ENCODE measurements around the gene NCEH1. TPM values are rescaled to one million over a fixed set of nuclear protein-coding genes. Genes with fewer than 3 reads are reported as not detected.

Gene NCEH1
- total RNA-seq, 2 donors from 2014 or later, result 6.1 to 8.7 TPM

- DNase-seq (no peak), ATAC-seq (replicated peaks in 1 of 2) (no peak)
- Mint-ChIP-seq H3K4me1 (ENCODE audit: low read depth) (peaks cover 19% of the 10 kb centered on the region), H3K27me3 (ENCODE audit: low read depth) (peaks cover 3% of the 10 kb centered on the region), H3K27ac (no peak overlapping the region), H3K4me3 (no peak overlapping the region), H3K36me3 (ENCODE audit: insufficient read depth in 2 of 2) (peaks cover 2% of the 10 kb centered on the region in 2 donors), H3K9me3 (peaks cover 0 to 1% of the 10 kb centered on the region in 2 donors)
Observed at GRCh38 chr3:172617013-172617706, 93.7 kb downstream of the NCEH1 start.

GRCh38 chr3:172616031-172616461, 94.8 kb downstream of the NCEH1 start:
- peak; percentile 50 to 81 for ATAC-seq (replicated peaks in 1 of 2)
- H3K4me3 Mint-ChIP-seq, result peak overlapping the region in 1 of 2 donors; percentile 31

DNA sequence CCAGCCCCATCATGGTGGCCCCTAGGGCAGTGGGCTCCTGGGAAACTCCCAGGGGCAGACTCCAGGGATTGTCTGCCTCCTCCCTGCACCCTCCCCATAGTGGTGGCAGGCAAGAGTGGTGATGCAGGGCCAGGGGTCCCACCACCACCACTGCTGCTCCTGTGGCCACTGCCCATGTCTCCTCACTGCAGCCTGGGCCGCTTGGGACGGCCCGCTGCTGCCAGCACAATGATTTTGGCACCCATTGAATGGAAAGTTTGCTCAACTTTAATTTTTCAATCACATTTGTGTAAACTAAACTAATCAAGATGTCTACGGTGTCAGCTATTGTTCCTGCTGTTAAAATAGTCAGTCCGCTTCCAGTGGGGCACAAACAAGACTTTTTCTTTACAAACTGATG, 95.6 kb downstream of the NCEH1 start:
- ATAC-seq (replicated peaks in 1 of 2), result no peak
- peaks cover 16% of the 10 kb centered on the region for H3K4me1 Mint-ChIP-seq (ENCODE audit: low read depth)
- H3K4me3 Mint-ChIP-seq, result no peak overlapping the region
- no peak overlapping the region for H3K27ac Mint-ChIP-seq
- H3K27me3 Mint-ChIP-seq (ENCODE audit: low read depth), result no peaks in the 10 kb centered on the region
- DNase-seq, result no peak
- peaks cover 0 to 1% of the 10 kb centered on the region in 2 donors for H3K9me3 Mint-ChIP-seq
- peaks cover 2% of the 10 kb centered on the region in 2 donors for H3K36me3 Mint-ChIP-seq (ENCODE audit: insufficient read depth in 2 of 2)

More at GRCh38 chr3:172616031-172616461, 94.8 kb downstream of the NCEH1 start:
- Mint-ChIP-seq H3K4me1 (ENCODE audit: low read depth) (peaks cover 16% of the 10 kb centered on the region), H3K27me3 (ENCODE audit: low read depth) (no peaks in the 10 kb centered on the region), H3K9me3 (peaks cover 0 to 1% of the 10 kb centered on the region in 2 donors), H3K27ac (peak overlapping the region; percentile 93), H3K36me3 (ENCODE audit: insufficient read depth in 2 of 2) (peaks cover 2% of the 10 kb centered on the region in 2 donors)
- DNase-seq, result no peak

DNA sequence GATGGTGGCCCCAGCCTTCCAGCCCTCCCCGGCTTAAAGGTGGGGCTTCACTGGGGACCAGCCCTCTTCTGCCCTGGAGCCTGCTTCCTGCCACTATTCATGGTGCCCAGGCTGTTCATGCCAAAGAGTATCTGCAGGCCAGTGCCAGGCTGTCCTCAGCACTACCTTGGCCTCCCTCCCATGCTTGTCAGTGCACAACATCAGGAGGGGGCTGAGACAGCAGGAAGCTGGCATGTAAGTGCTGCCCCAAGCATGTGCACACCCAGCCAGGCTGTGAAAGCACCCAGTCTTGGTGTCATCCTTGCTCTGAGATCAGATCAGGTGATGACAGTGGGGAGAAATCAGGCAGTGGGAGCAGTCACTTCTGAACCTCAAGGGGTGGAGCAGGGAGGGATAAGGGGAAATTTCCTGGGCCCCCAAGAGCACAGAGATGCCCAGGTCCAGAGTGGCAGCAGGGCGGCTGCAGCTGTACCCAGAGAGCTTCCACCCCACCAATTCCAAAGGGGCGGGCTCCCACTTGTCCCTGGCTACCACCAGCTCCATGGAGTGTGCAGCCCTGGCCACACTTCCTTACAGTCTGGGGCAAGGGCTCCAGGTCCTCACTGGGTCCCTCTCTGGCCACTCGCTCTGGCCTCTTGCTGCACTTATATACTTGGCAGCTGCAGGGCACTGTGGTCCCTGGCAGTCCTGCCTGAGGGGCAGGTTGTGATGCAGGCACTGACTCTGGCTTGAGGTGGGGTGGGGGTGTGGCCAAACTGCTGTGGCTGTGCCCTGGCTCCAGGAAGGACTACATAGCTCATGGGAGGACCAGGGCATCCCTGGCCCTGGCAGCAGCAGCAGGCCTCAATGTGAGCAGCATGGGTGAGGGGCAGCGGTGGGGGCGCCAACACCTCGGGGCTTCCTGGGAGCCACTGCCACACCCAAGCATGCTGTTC, 96.3 kb downstream of the NCEH1 start:
- H3K4me3 Mint-ChIP-seq, result no peak overlapping the region
- H3K27me3 Mint-ChIP-seq (ENCODE audit: low read depth), result no peaks in the 10 kb centered on the region
- ATAC-seq (replicated peaks in 1 of 2) (no peak), DNase-seq (no peak)
- peaks cover 0 to 1% of the 10 kb centered on the region in 2 donors for H3K9me3 Mint-ChIP-seq
- no peak overlapping the region for H3K27ac Mint-ChIP-seq
- peaks cover 16% of the 10 kb centered on the region for H3K4me1 Mint-ChIP-seq (ENCODE audit: low read depth)
- H3K36me3 Mint-ChIP-seq (ENCODE audit: insufficient read depth in 2 of 2), result peaks cover 2 to 3% of the 10 kb centered on the region in 2 donors

DNA sequence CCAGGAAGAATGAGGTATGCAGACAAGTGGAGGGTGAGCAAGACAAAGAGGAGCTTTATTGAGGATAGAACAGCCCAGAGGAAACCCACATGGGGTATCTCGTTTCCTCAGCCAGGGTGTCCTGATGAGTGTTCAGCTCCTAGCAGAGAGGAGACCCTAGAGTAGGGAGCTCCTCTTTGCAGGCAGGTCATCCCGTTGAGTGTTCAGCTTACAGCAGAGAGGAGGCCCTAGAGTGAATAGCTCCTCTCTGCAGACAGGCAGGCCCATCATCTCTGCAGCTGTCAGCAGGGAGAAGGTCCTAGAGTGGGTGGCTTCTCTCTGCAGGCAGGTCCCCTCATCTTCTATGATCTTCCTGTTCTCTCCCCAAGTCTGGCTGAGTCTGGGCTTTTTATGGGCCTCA, 97.0 kb downstream of the NCEH1 start:
- no peaks in the 10 kb centered on the region for H3K27me3 Mint-ChIP-seq (ENCODE audit: low read depth)
- no peak overlapping the region for H3K4me3 Mint-ChIP-seq
- no peak for ATAC-seq (replicated peaks in 1 of 2)
- DNase-seq, result no peak
- H3K9me3 Mint-ChIP-seq, result peaks cover 0 to 1% of the 10 kb centered on the region in 2 donors
- H3K36me3 Mint-ChIP-seq (ENCODE audit: insufficient read depth in 2 of 2), result peaks cover 1 to 2% of the 10 kb centered on the region in 2 donors
- H3K4me1 Mint-ChIP-seq (ENCODE audit: low read depth), result peaks cover 16% of the 10 kb centered on the region
- no peak overlapping the region for H3K27ac Mint-ChIP-seq

- Mint-ChIP-seq H3K4me3 (no peak overlapping the region), H3K27me3 (ENCODE audit: low read depth) (no peaks in the 10 kb centered on the region), H3K4me1 (ENCODE audit: low read depth) (peaks cover 16% of the 10 kb centered on the region), H3K9me3 (no peaks in the 10 kb centered on the region), H3K36me3 (ENCODE audit: insufficient read depth in 2 of 2) (peaks cover 1 to 2% of the 10 kb centered on the region in 2 donors), H3K27ac (no peak overlapping the region)
- DNase-seq (no peak), ATAC-seq (replicated peaks in 1 of 2) (no peak)
Observed at GRCh38 chr3:172612871-172613678, 97.8 kb downstream of the NCEH1 start.

- H3K4me3 Mint-ChIP-seq, result no peak overlapping the region
- H3K36me3 Mint-ChIP-seq (ENCODE audit: insufficient read depth in 2 of 2), result peaks cover 0 to 1% of the 10 kb centered on the region in 2 donors
- no peaks in the 10 kb centered on the region for H3K9me3 Mint-ChIP-seq
- H3K27me3 Mint-ChIP-seq (ENCODE audit: low read depth), result peaks cover 8% of the 10 kb centered on the region
- DNase-seq (no peak), ATAC-seq (replicated peaks in 1 of 2) (no peak)
- H3K27ac Mint-ChIP-seq, result no peak overlapping the region
- H3K4me1 Mint-ChIP-seq (ENCODE audit: low read depth), result peaks cover 8% of the 10 kb centered on the region
Observed at GRCh38 chr3:172609750-172610149, 101.1 kb downstream of the NCEH1 start.

GRCh38 chr3:172608575-172608974, 102.3 kb downstream of the NCEH1 start:
- no peak for ATAC-seq (replicated peaks in 1 of 2)
- no peak overlapping the region for H3K4me3 Mint-ChIP-seq

GRCh38 chr3:172607305-172608121, 103.4 kb downstream of the NCEH1 start:
- peak in 1 of 2 donors; percentile 45 for ATAC-seq (replicated peaks in 1 of 2)

More at GRCh38 chr3:172608575-172608974, 102.3 kb downstream of the NCEH1 start:
- Mint-ChIP-seq H3K36me3 (ENCODE audit: insufficient read depth in 2 of 2) (peaks cover 0 to 1% of the 10 kb centered on the region in 2 donors), H3K4me1 (ENCODE audit: low read depth) (peaks cover 8% of the 10 kb centered on the region), H3K27ac (no peak overlapping the region), H3K27me3 (ENCODE audit: low read depth) (peaks cover 10% of the 10 kb centered on the region), H3K9me3 (peaks cover 0 to under 1% of the 10 kb centered on the region in 2 donors)
- DNase-seq, result no peak

GRCh38 chr3:172606021-172606420, 104.8 kb downstream of the NCEH1 start:
- DNase-seq, result no peak
- ATAC-seq (replicated peaks in 1 of 2), result no peak
- peaks cover 8% of the 10 kb centered on the region for H3K4me1 Mint-ChIP-seq (ENCODE audit: low read depth)
- peaks cover 0 to 1% of the 10 kb centered on the region in 2 donors for H3K9me3 Mint-ChIP-seq
- H3K27me3 Mint-ChIP-seq (ENCODE audit: low read depth), result peaks cover 10% of the 10 kb centered on the region
- H3K27ac Mint-ChIP-seq, result peak overlapping the region; percentile 3
- H3K36me3 Mint-ChIP-seq (ENCODE audit: insufficient read depth in 2 of 2), result peaks cover 0 to 1% of the 10 kb centered on the region in 2 donors
- no peak overlapping the region for H3K4me3 Mint-ChIP-seq

More at GRCh38 chr3:172607305-172608121, 103.4 kb downstream of the NCEH1 start:
- H3K9me3 Mint-ChIP-seq, result peaks cover 0 to 1% of the 10 kb centered on the region in 2 donors
- peaks cover 8% of the 10 kb centered on the region for H3K4me1 Mint-ChIP-seq (ENCODE audit: low read depth)
- no peak for DNase-seq
- peaks cover 10% of the 10 kb centered on the region for H3K27me3 Mint-ChIP-seq (ENCODE audit: low read depth)
- H3K27ac Mint-ChIP-seq, result no peak overlapping the region
- H3K4me3 Mint-ChIP-seq, result peak overlapping the region in 1 of 2 donors; percentile 25
- peaks cover 0 to 1% of the 10 kb centered on the region in 2 donors for H3K36me3 Mint-ChIP-seq (ENCODE audit: insufficient read depth in 2 of 2)

DNA sequence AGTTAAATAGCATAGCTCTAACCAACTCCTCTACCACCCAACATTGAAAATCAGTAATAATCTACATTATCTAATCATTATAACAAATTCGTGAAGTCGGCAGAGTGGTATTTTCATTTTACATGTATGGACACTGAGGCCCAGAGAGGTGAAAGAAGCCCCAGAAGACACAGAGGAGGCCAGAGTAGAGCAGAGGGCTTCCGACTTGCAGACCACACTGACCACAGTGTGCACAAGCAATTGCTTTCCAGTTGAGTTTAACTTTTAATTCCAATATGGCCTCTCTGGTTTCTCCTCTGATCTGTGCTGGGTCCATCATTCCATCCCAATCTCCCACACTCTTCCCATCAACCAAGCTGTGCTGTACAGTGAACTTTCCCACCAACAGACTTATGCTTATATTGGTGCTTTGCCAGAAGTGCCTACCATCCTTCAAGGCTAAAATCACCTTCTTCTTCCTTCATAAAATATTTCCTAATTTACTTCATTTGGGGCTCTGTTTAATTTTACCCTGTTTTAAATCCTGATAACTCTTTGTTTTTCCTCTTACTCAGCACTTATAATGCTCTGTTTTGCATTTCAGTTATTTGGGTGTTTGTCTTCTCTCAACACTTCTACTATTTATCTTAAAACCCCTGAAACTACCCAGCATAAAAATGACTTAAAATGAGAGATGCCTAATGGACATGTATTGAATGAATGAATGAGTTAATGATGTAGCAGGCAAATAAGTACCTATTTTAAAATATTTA, 105.8 kb downstream of the NCEH1 start:
- H3K27me3 Mint-ChIP-seq (ENCODE audit: low read depth), result peaks cover 14% of the 10 kb centered on the region
- no peak overlapping the region for H3K4me3 Mint-ChIP-seq
- H3K9me3 Mint-ChIP-seq, result peaks cover 0 to 1% of the 10 kb centered on the region in 2 donors
- peaks cover 0 to 1% of the 10 kb centered on the region in 2 donors for H3K36me3 Mint-ChIP-seq (ENCODE audit: insufficient read depth in 2 of 2)
- DNase-seq (no peak), ATAC-seq (replicated peaks in 1 of 2) (no peak)
- no peak overlapping the region for H3K27ac Mint-ChIP-seq
- H3K4me1 Mint-ChIP-seq (ENCODE audit: low read depth), result peaks cover 11% of the 10 kb centered on the region
